GM21529 (cell line): ENCODE data around the gene CHN2.
A peak's percentile ranks its signal among the peaks of the same experiment; 100 is the strongest.

Experiments
- ATAC-seq: cut with Tn5 transposase; IDR thresholded peaks from one replicate; pipeline ENCODE4 v1.9.1; 2021; ENCODE audit not compliant: unreplicated experiment

Gene CHN2

GRCh38 chr7:29422829-29423228, 228.3 kb downstream of the CHN2 start:
- ATAC-seq = no peak

- peak; percentile 58 for ATAC-seq
Observed at GRCh38 chr7:29424295-29424983, 229.9 kb downstream of the CHN2 start.

GRCh38 chr7:29424984-29425309, 230.4 kb downstream of the CHN2 start:
- no peak for ATAC-seq

GRCh38 chr7:29426587-29426986, 232.0 kb downstream of the CHN2 start:
- no peak for ATAC-seq

- ATAC-seq = no peak
Observed at GRCh38 chr7:29429401-29429800, 234.8 kb downstream of the CHN2 start.

- no peak for ATAC-seq
Observed at GRCh38 chr7:29430279-29430949, 235.8 kb downstream of the CHN2 start.

GRCh38 chr7:29431686-29432085, 237.1 kb downstream of the CHN2 start:
- ATAC-seq = no peak

GRCh38 chr7:29432721-29433120, 238.1 kb downstream of the CHN2 start:
- no peak for ATAC-seq

- ATAC-seq = no peak
Observed at GRCh38 chr7:29434380-29434768, 239.8 kb downstream of the CHN2 start.

- peak; percentile 55 for ATAC-seq
Observed at GRCh38 chr7:29435167-29435566, 240.6 kb downstream of the CHN2 start.

GRCh38 chr7:29435902-29436301, 241.3 kb downstream of the CHN2 start:
- no peak for ATAC-seq

GRCh38 chr7:29442146-29442545, 247.6 kb downstream of the CHN2 start:
- no peak for ATAC-seq

GRCh38 chr7:29443552-29443951, 249.0 kb downstream of the CHN2 start:
- no peak for ATAC-seq

GRCh38 chr7:29444267-29444666, 249.7 kb downstream of the CHN2 start:
- ATAC-seq = no peak

GRCh38 chr7:29445736-29446135, 251.2 kb downstream of the CHN2 start:
- ATAC-seq = no peak

GRCh38 chr7:29447828-29448227, 253.3 kb downstream of the CHN2 start:
- ATAC-seq = no peak

- ATAC-seq = no peak
Observed at GRCh38 chr7:29449569-29450260, 255.1 kb downstream of the CHN2 start.

GRCh38 chr7:29453021-29453420, 258.4 kb downstream of the CHN2 start:
- no peak for ATAC-seq

- ATAC-seq = no peak
Observed at GRCh38 chr7:29454464-29454863, 259.9 kb downstream of the CHN2 start.

- no peak for ATAC-seq
Observed at GRCh38 chr7:29454899-29455451, 260.4 kb downstream of the CHN2 start.

- ATAC-seq = no peak
Observed at GRCh38 chr7:29457141-29457561, 262.6 kb downstream of the CHN2 start.

GRCh38 chr7:29457565-29458011, 263.0 kb downstream of the CHN2 start:
- no peak for ATAC-seq
